IgD-negative memory B cell (primary cell): ENCODE measurements around the gene NFKB1. TPM values are rescaled to one million over a fixed set of nuclear protein-coding genes. Genes with fewer than 3 reads are reported as not detected.

Experiments
- H3K27ac Mint-ChIP-seq, 3 donors: one replicate each; pipeline ENCODE4 v1.8.0; 2020 to 2022; ENCODE audit warnings: mild to moderate bottlenecking in 3 of 3, mixed read lengths in 3 of 3, moderate library complexity in 1 of 3
- H3K27me3 Mint-ChIP-seq: one replicate; pipeline ENCODE4 v1.8.0; 2021; ENCODE audit warnings: mixed read lengths
- H3K36me3 Mint-ChIP-seq: one replicate; pipeline ENCODE4 v1.8.0; 2020; ENCODE audit warnings: mild to moderate bottlenecking, mixed read lengths
- H3K4me1 Mint-ChIP-seq, 3 donors: one replicate each; pipeline ENCODE4 v1.8.0; 2020 to 2022; ENCODE audit warnings: mixed read lengths in 3 of 3, mild to moderate bottlenecking in 1 of 3
- H3K4me3 Mint-ChIP-seq, 4 donors: one replicate each; pipeline ENCODE4 v1.8.0; 2020 to 2022; ENCODE audit warnings: mild to moderate bottlenecking in 4 of 4, mixed read lengths in 4 of 4, moderate library complexity in 3 of 4
- H3K9me3 Mint-ChIP-seq, 3 donors: one replicate each; pipeline ENCODE4 v1.8.0; 2020 to 2021; ENCODE audit warnings: mixed read lengths in 3 of 3, mild to moderate bottlenecking in 1 of 3
- polyA plus RNA-seq: library from polyadenylated mRNA; unstranded; fragments of 300-500 nt; fragmentation: Illumina TruSeq; gene quantifications from one replicate; pipeline ENCODE4 v1.2.3, GENCODE V29; 2021

The NFKB1 gene
- polyA plus RNA-seq, 1 donor from 2014 or later, result 10.4 TPM

DNA sequence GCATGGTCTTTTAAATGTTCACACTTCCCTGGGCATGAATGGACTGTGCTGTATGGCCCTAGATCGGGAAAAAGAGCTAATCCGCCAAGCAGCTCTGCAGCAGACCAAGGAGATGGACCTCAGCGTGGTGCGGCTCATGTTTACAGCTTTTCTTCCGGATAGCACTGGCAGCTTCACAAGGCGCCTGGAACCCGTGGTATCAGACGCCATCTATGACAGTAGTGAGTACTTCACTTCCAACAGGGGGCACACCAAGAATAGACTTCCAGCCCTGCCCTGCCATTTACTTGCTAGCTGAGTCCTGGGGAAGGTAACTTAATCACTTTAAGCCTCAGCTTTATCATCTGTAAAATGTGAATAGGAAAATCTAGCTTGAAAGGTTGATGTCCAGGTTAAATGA, 77.7 kb downstream of the NFKB1 start:
- Mint-ChIP-seq H3K4me3 (no peak overlapping the region), H3K4me1 (peaks cover 7 to 35% (median 14%) of the 10 kb centered on the region in 3 donors), H3K9me3 (no peaks in the 10 kb centered on the region), H3K36me3 (peaks cover 13% of the 10 kb centered on the region), H3K27me3 (no peaks in the 10 kb centered on the region), H3K27ac (peak overlapping the region in 1 of 3 donors; percentile 47)

DNA sequence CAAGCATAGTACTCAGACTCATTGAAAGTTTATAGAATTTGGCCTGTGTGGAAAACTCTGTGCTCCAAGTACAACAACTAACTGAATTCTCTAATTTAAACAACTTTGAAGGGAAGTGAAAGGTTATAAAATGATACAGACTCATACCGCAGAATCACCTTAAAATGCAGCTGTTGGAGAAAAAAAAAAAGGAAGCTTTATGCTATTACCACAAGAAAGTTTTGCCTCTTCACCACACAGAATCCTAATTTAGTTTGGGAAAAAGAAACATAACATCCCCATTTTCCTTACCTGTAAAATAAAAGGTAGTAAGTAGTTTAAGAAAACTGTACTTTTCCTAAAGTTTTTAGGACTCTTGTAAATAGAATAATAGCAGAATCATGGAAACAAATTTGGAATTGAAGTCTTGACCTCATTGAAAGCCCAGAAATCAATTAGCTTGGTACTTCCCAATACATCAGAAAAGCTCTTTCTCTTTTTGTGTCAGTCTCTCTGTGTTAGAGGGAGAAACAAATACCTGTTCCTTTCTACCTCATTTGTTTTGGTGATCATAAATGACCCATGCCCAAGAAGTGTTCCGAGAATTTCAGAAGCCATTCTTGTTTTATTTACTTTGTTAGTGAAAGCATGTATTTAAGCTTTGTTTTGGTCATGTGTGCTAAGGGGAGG, 78.8 kb downstream of the NFKB1 start:
- H3K27ac Mint-ChIP-seq, result peak overlapping the region in 1 of 3 donors; percentile 6
- H3K4me1 Mint-ChIP-seq, result peaks cover 7 to 28% (median 7%) of the 10 kb centered on the region in 3 donors
- H3K36me3 Mint-ChIP-seq, result peaks cover 13% of the 10 kb centered on the region

DNA sequence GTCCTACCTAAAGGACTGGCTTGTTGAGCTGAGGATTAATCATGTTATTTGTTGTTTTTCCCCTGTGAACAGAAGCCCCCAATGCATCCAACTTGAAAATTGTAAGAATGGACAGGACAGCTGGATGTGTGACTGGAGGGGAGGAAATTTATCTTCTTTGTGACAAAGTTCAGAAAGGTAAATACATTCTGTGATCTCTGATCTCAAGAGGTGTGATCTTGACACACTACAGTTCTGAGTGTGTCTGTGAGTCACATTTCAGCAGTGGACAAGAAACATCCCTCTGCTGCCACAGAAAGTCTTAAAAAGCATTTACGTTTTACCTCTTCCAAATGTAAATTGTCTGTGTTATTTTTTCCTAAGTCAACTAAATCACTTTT, 79.3 kb downstream of the NFKB1 start:
- Mint-ChIP-seq H3K36me3 (peaks cover 13% of the 10 kb centered on the region), H3K27me3 (no peaks in the 10 kb centered on the region), H3K4me3 (no peak overlapping the region), H3K9me3 (no peaks in the 10 kb centered on the region), H3K4me1 (peaks cover 3 to 24% (median 7%) of the 10 kb centered on the region in 3 donors), H3K27ac (no peak overlapping the region)

More for the DNA sequence above, 78.8 kb downstream of the NFKB1 start:
- Mint-ChIP-seq H3K27me3 (no peaks in the 10 kb centered on the region), H3K4me3 (no peak overlapping the region), H3K9me3 (no peaks in the 10 kb centered on the region)

DNA sequence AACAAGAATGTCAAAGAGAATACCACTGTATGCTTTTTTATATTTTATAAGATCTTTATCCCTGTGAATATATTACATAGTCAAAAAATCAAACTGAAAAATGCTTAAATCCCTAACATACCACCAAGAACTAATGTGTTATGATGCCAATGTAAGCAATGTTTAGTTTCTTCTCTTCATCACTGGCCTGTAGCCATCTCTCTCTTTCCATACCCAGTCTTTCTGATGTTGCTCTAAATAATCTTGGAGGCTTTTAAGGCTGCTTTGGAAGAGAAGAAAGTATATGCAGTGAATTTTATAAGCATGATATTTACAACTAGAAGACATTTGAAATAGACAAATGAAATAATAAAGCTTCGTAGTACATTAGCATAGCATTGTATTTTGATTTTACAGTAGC, 82.9 kb downstream of the NFKB1 start:
- peaks cover 3% of the 10 kb centered on the region for H3K36me3 Mint-ChIP-seq
- H3K27me3 Mint-ChIP-seq, result no peaks in the 10 kb centered on the region
- H3K27ac Mint-ChIP-seq, result peak overlapping the region in 1 of 3 donors; percentile 24
- no peak overlapping the region for H3K4me3 Mint-ChIP-seq
- H3K9me3 Mint-ChIP-seq, result no peaks in the 10 kb centered on the region
- peaks cover 11 to 30% (median 12%) of the 10 kb centered on the region in 3 donors for H3K4me1 Mint-ChIP-seq

DNA sequence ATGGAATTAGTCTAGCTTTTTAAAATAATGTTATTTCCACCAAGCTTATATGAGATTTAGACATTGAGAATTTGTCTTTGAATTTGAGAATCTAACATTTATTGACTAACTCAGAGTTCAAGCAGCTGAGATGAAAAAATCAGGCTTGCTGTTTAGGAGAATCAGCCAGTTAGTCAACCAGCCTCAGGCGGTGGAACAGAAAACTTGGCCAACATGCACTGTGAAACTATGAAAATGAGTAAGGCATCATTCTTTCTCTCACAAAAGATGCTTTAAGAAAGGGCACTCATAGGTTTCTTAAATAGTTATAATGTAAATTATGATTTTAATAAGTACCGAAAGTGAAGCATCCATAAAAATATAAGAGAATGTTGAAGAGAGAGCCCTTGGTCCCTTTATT, 84.2 kb downstream of the NFKB1 start:
- H3K4me3 Mint-ChIP-seq, result no peak overlapping the region
- peaks cover 13% of the 10 kb centered on the region for H3K36me3 Mint-ChIP-seq
- no peaks in the 10 kb centered on the region for H3K9me3 Mint-ChIP-seq
- peaks cover 13 to 33% (median 16%) of the 10 kb centered on the region in 3 donors for H3K4me1 Mint-ChIP-seq
- no peaks in the 10 kb centered on the region for H3K27me3 Mint-ChIP-seq
- H3K27ac Mint-ChIP-seq, result peak overlapping the region in 1 of 3 donors; percentile 64

DNA sequence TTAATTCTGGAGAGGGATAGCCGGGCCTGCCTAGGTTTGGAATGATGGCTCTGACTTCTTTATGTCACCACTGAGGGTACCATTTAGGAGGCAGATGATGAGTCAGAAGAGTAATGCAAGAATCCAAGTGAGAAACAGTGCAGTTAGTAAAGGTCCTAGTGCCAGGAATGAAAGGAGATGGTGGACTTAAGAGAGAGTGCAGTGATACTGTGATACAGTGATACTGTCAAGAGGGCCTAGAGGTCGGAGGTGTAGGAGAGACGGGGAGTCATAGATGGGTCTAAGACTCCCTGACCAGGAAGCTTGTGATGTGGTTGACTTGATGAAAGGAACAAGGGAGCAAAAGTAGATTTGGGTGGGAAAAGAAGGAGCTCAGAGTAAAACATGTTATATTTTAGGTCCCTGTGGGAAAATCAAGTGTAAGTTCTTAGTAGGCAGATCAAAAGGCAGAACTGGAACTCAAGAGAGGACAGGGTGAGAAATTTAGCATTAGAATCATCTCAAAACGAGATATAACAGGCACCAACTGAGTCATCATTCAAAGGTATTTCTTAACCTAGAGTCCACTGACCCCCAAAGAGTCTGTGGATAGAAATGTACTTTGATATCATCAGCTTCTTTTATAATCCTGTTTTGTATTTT, 85.0 kb downstream of the NFKB1 start:
- H3K4me3 Mint-ChIP-seq, result no peak overlapping the region
- peaks cover 0 to 2% (median 0%) of the 10 kb centered on the region in 3 donors for H3K9me3 Mint-ChIP-seq
- H3K36me3 Mint-ChIP-seq, result peaks cover 15% of the 10 kb centered on the region
- peak overlapping the region in 1 of 3 donors; percentile 87 for H3K27ac Mint-ChIP-seq
- no peaks in the 10 kb centered on the region for H3K27me3 Mint-ChIP-seq
- H3K4me1 Mint-ChIP-seq, result peaks cover 16 to 32% (median 16%) of the 10 kb centered on the region in 3 donors

DNA sequence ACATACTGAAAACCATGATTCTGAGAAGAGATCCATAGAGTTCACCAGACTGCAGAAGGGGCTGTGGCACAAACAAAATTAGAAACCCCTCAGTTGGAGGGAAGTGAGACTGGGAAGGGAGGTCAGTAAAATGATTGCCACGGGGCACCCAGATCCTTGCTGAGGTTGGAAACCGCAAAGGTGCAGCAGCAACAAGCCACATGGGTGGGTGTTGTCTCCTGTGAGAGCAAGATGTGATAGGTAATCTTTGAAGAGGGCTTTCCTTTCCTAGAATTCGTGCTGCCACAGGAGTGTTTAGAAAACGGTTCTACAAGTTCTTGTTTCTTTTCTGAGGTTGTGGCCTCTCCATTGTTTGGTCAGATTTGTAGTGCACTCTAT, 85.5 kb downstream of the NFKB1 start:
- Mint-ChIP-seq H3K4me3 (peak overlapping the region in 1 of 4 donors; percentile 25), H3K27me3 (no peaks in the 10 kb centered on the region), H3K36me3 (peaks cover 20% of the 10 kb centered on the region), H3K4me1 (peaks cover 16 to 35% (median 18%) of the 10 kb centered on the region in 3 donors), H3K27ac (peak overlapping the region in 2 of 3 donors; percentile 59 to 87), H3K9me3 (peaks cover 0 to 2% (median 0%) of the 10 kb centered on the region in 3 donors)

DNA sequence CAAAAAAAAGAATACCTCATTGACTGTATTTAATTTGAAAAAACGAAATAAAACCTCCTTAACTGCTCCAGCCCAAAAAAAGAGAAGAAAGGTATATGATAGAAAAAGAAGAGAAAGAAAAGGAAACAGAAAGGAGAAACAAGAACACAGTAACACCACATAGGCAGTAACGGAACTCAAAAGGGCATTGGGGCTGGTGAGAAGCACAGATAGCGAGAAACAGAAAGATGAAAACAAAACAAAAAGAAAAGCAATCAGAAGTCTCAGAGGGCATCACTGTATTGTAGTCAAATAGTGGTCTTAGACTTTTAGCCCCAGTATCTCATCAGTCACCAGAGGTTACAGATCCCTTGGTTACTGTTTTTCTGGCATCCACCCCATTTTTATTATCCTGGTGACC, 88.6 kb downstream of the NFKB1 start:
- H3K27me3 Mint-ChIP-seq, result no peaks in the 10 kb centered on the region
- H3K4me3 Mint-ChIP-seq, result peak overlapping the region in 2 of 4 donors; percentile 1 to 43
- peaks cover 29% of the 10 kb centered on the region for H3K36me3 Mint-ChIP-seq
- peaks cover 0 to 2% (median 0%) of the 10 kb centered on the region in 3 donors for H3K9me3 Mint-ChIP-seq
- H3K27ac Mint-ChIP-seq, result peak overlapping the region in 1 of 3 donors; percentile 18
- peaks cover 23 to 51% (median 33%) of the 10 kb centered on the region in 3 donors for H3K4me1 Mint-ChIP-seq

DNA sequence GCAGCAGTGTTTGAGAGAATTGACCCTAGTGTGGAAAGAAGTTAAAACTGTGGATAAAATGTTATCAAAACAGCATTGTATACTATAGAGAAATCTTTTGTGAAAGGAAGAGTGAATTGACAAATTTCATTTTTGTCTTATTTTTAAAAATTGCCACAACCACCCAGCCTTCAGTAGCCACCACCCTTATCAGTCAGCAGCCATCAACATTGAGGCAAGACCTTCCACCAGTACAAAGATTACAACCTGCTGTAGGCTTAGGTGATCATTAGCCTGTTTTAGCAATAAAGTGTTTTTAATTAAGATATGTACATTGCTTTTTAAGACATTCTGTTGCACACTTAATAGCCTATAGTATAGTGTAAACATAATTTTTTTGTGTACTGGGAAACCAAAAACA, 91.1 kb downstream of the NFKB1 start:
- Mint-ChIP-seq H3K27me3 (no peaks in the 10 kb centered on the region), H3K27ac (peak overlapping the region in 1 of 3 donors; percentile 26), H3K4me1 (peaks cover 18 to 38% (median 21%) of the 10 kb centered on the region in 3 donors), H3K4me3 (no peak overlapping the region), H3K9me3 (peaks cover 0 to 2% (median 0%) of the 10 kb centered on the region in 3 donors), H3K36me3 (peaks cover 30% of the 10 kb centered on the region)

DNA sequence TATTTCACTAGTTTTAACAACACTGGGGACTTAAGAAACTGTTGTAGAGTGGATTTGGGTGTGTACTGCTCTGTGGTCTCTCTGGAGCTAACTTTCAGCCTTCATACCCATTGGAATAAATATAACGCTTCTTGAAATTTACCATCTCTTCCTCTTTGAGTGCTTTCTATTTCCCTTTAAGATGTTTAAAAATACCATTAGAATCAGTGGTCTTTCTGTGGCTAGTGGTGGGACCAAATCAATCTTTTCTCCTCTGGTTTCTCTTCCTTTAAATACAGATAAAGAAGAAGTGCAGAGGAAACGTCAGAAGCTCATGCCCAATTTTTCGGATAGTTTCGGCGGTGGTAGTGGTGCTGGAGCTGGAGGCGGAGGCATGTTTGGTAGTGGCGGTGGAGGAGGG, 92.0 kb downstream of the NFKB1 start:
- H3K9me3 Mint-ChIP-seq, result peaks cover 0 to 2% (median 0%) of the 10 kb centered on the region in 3 donors
- H3K27ac Mint-ChIP-seq, result peak overlapping the region; percentile 17 to 71 (median 28)
- H3K4me1 Mint-ChIP-seq, result peaks cover 15 to 34% (median 21%) of the 10 kb centered on the region in 3 donors
- H3K4me3 Mint-ChIP-seq, result peak overlapping the region in 3 of 4 donors; percentile 5 to 51 (median 14)
- no peaks in the 10 kb centered on the region for H3K27me3 Mint-ChIP-seq
- H3K36me3 Mint-ChIP-seq, result peaks cover 28% of the 10 kb centered on the region

DNA sequence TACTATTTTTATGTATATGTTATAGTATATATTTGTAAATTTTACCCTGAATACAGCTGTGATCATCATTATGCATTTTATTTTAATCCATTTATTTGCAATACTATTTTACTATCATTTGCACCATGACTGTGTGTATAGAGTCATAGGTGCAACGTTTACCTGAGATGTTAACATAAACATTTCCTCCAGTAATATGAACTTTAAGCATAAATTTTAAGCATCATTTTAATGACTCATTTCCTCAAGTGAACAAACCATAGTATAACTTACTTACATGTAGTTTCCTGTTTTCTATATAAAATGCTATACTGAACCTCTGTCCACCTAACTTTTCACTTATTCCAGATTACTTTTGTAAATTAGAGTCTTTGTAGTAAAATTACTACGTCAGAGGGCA, 92.8 kb downstream of the NFKB1 start:
- Mint-ChIP-seq H3K4me1 (peaks cover 15 to 36% (median 24%) of the 10 kb centered on the region in 3 donors), H3K4me3 (no peak overlapping the region), H3K27me3 (no peaks in the 10 kb centered on the region), H3K36me3 (peaks cover 28% of the 10 kb centered on the region), H3K9me3 (peaks cover 0 to 2% (median 0%) of the 10 kb centered on the region in 3 donors), H3K27ac (no peak overlapping the region)

DNA sequence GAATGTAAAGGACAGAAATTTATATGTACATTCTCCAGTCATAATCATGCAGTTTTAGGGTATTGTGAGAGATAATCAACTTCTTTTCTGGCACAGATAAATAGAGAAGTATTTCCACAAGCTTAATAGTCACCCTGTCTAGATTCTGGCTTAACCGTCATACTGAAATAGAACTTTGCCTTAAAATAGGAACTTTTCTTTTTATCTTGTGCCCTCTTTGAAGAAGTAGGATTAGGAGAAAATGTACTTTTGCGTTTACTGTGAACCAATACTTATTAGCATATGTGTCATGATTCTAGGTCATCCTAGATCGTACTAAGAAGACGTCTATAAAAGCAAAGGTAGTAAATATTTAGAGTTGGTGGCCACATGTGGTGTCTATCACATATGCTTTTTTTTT, 95.4 kb downstream of the NFKB1 start:
- H3K27ac Mint-ChIP-seq, result peak overlapping the region in 1 of 3 donors; percentile 69
- H3K4me1 Mint-ChIP-seq, result peaks cover 10 to 21% (median 18%) of the 10 kb centered on the region in 3 donors
- peaks cover 12% of the 10 kb centered on the region for H3K36me3 Mint-ChIP-seq
- no peak overlapping the region for H3K4me3 Mint-ChIP-seq
- H3K9me3 Mint-ChIP-seq, result no peaks in the 10 kb centered on the region
- H3K27me3 Mint-ChIP-seq, result no peaks in the 10 kb centered on the region

DNA sequence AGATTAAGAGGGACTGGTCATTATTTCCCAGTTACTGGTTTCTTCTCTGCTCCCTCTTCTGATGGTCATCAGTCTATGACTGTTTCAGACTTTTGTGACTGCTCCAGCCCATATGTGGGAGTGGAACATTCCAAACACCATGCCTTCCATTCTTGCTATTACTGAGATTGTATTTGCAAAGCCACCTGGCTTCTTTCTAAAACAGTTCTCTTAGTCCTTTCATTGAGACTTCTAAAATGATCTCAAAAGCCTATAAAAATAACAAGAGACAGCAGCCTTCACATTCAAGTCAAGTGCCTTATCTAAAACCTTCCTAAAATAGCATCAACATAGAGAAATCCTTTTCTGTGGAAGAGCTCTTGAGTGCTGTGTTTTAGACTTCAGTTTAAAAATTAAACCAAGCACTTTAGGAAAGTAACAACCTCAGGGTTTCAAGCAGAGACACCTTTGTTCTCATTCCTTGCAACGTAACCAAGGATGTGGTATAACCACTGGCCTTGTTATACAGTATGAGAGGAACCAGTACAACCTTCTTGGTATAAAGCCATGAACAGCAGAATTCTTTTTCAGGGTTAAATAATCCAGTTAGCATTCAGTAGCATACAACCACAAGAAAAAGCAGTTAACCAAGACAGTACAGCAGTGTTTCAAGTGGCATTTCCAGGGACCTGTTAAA, 97.1 kb downstream of the NFKB1 start:
- Mint-ChIP-seq H3K9me3 (no peaks in the 10 kb centered on the region), H3K4me3 (no peak overlapping the region), H3K27me3 (no peaks in the 10 kb centered on the region), H3K27ac (peak overlapping the region in 2 of 3 donors; percentile 64), H3K36me3 (peaks cover 8% of the 10 kb centered on the region), H3K4me1 (peaks cover 4 to 6% (median 5%) of the 10 kb centered on the region in 3 donors)

DNA sequence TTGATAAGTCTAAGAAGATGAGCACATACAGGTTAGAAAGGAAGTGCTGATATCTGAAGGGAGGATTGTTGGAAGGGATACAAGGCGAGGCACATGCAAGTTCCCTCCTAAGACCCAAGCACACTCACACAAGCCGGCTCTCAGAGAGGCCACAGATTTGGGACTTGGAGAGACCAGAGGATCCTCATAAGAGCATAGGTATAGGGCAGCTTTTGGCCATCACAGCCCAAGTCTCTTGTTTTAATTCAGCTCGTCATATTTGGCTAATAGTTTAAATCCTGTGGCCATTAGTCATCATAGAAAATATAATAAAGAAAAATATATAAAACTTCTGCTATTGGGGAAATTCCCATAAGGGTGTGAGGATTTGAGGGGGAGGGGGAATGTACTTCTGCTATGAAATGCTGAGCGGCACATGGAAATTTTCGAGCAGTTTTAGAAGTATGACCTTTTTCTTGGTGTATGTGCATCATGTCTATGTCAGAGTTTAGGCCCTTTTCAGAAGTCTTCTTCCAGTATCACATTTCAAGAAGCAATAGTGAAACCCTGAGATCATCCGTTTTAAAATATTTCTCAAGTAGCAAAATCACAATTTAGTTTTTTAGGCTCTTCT, 97.7 kb downstream of the NFKB1 start:
- Mint-ChIP-seq H3K4me3 (no peak overlapping the region), H3K27ac (peak overlapping the region; percentile 27 to 64 (median 64)), H3K4me1 (peaks cover 2 to 4% (median 3%) of the 10 kb centered on the region in 3 donors), H3K9me3 (no peaks in the 10 kb centered on the region), H3K36me3 (peaks cover 5% of the 10 kb centered on the region), H3K27me3 (no peaks in the 10 kb centered on the region)

DNA sequence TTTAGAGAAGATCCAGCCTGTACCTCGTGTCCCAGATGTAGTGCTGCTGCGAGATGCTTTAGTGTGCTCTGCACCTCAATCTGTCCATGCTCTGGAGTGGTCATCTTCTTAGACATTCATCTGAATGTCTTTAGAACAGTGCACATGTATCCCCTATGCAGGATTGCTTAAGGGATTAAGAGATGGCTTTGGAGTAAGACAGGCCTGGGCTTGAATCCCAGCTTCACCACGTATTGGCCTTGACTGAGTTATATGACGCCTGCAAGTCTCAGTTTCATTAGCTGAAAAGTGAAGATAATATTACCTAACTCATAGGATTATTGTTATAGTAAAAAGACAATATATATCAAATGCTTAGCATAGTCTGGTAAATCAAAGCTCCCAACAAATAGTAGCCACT, 98.3 kb downstream of the NFKB1 start:
- peaks cover 5% of the 10 kb centered on the region for H3K36me3 Mint-ChIP-seq

More for the DNA sequence above, 98.3 kb downstream of the NFKB1 start:
- no peak overlapping the region for H3K4me3 Mint-ChIP-seq
- H3K27ac Mint-ChIP-seq, result peak overlapping the region in 1 of 3 donors; percentile 27
- H3K4me1 Mint-ChIP-seq, result peaks cover 2 to 4% (median 3%) of the 10 kb centered on the region in 3 donors
- H3K27me3 Mint-ChIP-seq, result no peaks in the 10 kb centered on the region
- no peaks in the 10 kb centered on the region for H3K9me3 Mint-ChIP-seq
